ENCODE results near the gene TSPAN18.

The TSPAN18 gene

GRCh38 chr11:44963136-44963535 lies 236.4 kb downstream of the TSPAN18 start:
- no peak for DNase-seq

- no peak for DNase-seq
Observed at GRCh38 chr11:44963948-44964347, 237.2 kb downstream of the TSPAN18 start.

- no peak for DNase-seq
Observed at GRCh38 chr11:44964526-44965209, 237.9 kb downstream of the TSPAN18 start.

GRCh38 chr11:44966694-44967093 lies 239.9 kb downstream of the TSPAN18 start:
- no peak for DNase-seq

- DNase-seq: no peak
Observed at GRCh38 chr11:44967930-44968496, 241.3 kb downstream of the TSPAN18 start.

- DNase-seq: no peak
Observed at GRCh38 chr11:44968510-44968909, 241.7 kb downstream of the TSPAN18 start.

- DNase-seq: no peak
Observed at GRCh38 chr11:44969651-44970252, 243.0 kb downstream of the TSPAN18 start.

GRCh38 chr11:44970293-44970692 lies 243.5 kb downstream of the TSPAN18 start:
- no peak for DNase-seq

GRCh38 chr11:44971185-44971584 lies 244.4 kb downstream of the TSPAN18 start:
- no peak for DNase-seq

GRCh38 chr11:44972746-44973435 lies 246.1 kb downstream of the TSPAN18 start:
- no peak for DNase-seq

GRCh38 chr11:44973632-44974401 lies 247.1 kb downstream of the TSPAN18 start:
- no peak for DNase-seq

- DNase-seq: no peak
Observed at GRCh38 chr11:44974402-44975000, 247.7 kb downstream of the TSPAN18 start.

- no peak for DNase-seq
Observed at GRCh38 chr11:44976576-44976975, 249.8 kb downstream of the TSPAN18 start.

- peak; percentile 38 for DNase-seq
Observed at GRCh38 chr11:44977493-44977984, 250.8 kb downstream of the TSPAN18 start.

- DNase-seq: peak; percentile 33
Observed at GRCh38 chr11:44978274-44978960, 251.7 kb downstream of the TSPAN18 start.

GRCh38 chr11:44978961-44979331 lies 252.2 kb downstream of the TSPAN18 start:
- DNase-seq: peak; percentile 29

- peak; percentile 22 for DNase-seq
Observed at GRCh38 chr11:44979543-44980399, 253.0 kb downstream of the TSPAN18 start.

GRCh38 chr11:44980533-44981427 lies 254.0 kb downstream of the TSPAN18 start:
- DNase-seq: no peak
